Ovary (tissue), 3 donors: ENCODE data around the gene PCYT2.

Experiments used
- EP300 ChIP-seq: sonication (generic); formaldehyde crosslinking; IDR thresholded peaks from one replicate; pipeline ENCODE4 v1.6.1; 2017; ENCODE audit warnings: antibody characterized with exemption
- TF ChIP-seq, protein P1 (sequence below), 3 donors: fragments of 450-650 bp in 2 of 3; fragments of 200-600 bp in 1 of 3; IDR thresholded peaks; one replicate each; pipeline versions ENCODE4 v1.5.1 to v1.8.0; 2016 to 2022; ENCODE audit warnings: antibody characterized with exemption in 3 of 3, mild to moderate bottlenecking in 1 of 3
- donor health status: DM: no; HTN: no; CAD: no.

- TF ChIP-seq, protein P1, sequence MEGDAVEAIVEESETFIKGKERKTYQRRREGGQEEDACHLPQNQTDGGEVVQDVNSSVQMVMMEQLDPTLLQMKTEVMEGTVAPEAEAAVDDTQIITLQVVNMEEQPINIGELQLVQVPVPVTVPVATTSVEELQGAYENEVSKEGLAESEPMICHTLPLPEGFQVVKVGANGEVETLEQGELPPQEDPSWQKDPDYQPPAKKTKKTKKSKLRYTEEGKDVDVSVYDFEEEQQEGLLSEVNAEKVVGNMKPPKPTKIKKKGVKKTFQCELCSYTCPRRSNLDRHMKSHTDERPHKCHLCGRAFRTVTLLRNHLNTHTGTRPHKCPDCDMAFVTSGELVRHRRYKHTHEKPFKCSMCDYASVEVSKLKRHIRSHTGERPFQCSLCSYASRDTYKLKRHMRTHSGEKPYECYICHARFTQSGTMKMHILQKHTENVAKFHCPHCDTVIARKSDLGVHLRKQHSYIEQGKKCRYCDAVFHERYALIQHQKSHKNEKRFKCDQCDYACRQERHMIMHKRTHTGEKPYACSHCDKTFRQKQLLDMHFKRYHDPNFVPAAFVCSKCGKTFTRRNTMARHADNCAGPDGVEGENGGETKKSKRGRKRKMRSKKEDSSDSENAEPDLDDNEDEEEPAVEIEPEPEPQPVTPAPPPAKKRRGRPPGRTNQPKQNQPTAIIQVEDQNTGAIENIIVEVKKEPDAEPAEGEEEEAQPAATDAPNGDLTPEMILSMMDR (IDR thresholded peaks at IDR 0.05), result no peak
- no peak for TF ChIP-seq EP300
Observed at GRCh38 chr17:81908793-81909192, 2.4 kb downstream of the PCYT2 start.
